H1 (cell line): ENCODE results near the gene BRD3OS. TPM values are rescaled to one million over a fixed set of nuclear protein-coding genes. Genes with fewer than 3 reads are reported as not detected.

Experiments
- CTCF ChIA-PET: fragments of 300-600 bp; sonication (Branson Sonifier 250); formaldehyde crosslinking; loops from one replicate; lab custom pipeline; 2021; ENCODE audit not compliant: partially characterized antibody; lab: Charles Lee
- POLR2A ChIA-PET: fragments of 300-600 bp; sonication (Branson Sonifier 250); formaldehyde crosslinking; loops from one replicate; lab custom pipeline; 2021; ENCODE audit warnings: inconsistent platforms; ENCODE audit not compliant: partially characterized antibody; lab: Charles Lee
- DNase-seq, 2 experiments: peaks; one replicate each; pipeline versions ENCODE4 v3.0.0 to v3.0.0-alpha.2; 2010 to 2022; ENCODE audit warnings: low spot score in 2 of 2, low read depth in 1 of 2, mixed read lengths in 1 of 2
- FAIRE-seq: peaks from 2 replicates; lab custom pipeline; 2011; peaks lifted over from hg19 to GRCh38; lab: Jason Lieb, UNC
- H2AFZ ChIP-seq: 2 replicates; pipeline ENCODE4 v1.8.1; 2012; ENCODE audit warnings: low read length, inconsistent platforms
- H2AK5ac ChIP-seq: 2 replicates; pipeline ENCODE4 v1.6.1; 2013; ENCODE audit warnings: low read depth, low read length
- H2BK120ac ChIP-seq: replicated peaks from 2 replicates; pipeline ENCODE3; 2013; ENCODE audit warnings: low read depth, low read length, inconsistent platforms
- H2BK12ac ChIP-seq: 2 replicates; pipeline ENCODE4 v1.6.1; 2013; ENCODE audit warnings: low read depth, low read length
- H2BK15ac ChIP-seq: 2 replicates; pipeline ENCODE4 v1.6.1; 2013; ENCODE audit warnings: low read length
- H2BK20ac ChIP-seq: 2 replicates; pipeline ENCODE4 v1.6.1; 2013; ENCODE audit warnings: low read length
- H2BK5ac ChIP-seq: 2 replicates; pipeline ENCODE4 v1.6.1; 2013; ENCODE audit warnings: low read depth, low read length
- H3K14ac ChIP-seq: 2 replicates; pipeline ENCODE4 v1.6.1; 2013; ENCODE audit warnings: inconsistent platforms; ENCODE audit not compliant: insufficient read length
- H3K18ac ChIP-seq: 2 replicates; pipeline ENCODE4 v1.6.1; 2013; ENCODE audit warnings: low read length; ENCODE audit errors: extremely low read depth
- H3K23ac ChIP-seq: 2 replicates; pipeline ENCODE4 v1.6.1; 2013; ENCODE audit warnings: inconsistent platforms; ENCODE audit not compliant: insufficient read length
- H3K23me2 ChIP-seq: 2 replicates; pipeline ENCODE4 v1.6.1; 2013; ENCODE audit warnings: low read depth, low read length
- H3K27ac ChIP-seq: 2 replicates; pipeline ENCODE4 v1.6.1; 2011; ENCODE audit warnings: low read depth, low read length, inconsistent platforms
- H3K27me3 ChIP-seq, 4 experiments: replicated peaks in 1 of 4; 1 replicate in 1 of 4; 2 replicates in 3 of 4; pipeline versions ENCODE4 v1.6.1 to v1.8.1; 2011 to 2013; ENCODE audit warnings: low read length in 3 of 4, mild to moderate bottlenecking in 3 of 4, inconsistent platforms in 2 of 4, mixed read lengths in 2 of 4, moderate library complexity in 1 of 4; ENCODE audit not compliant: control insufficient read depth in 3 of 4, insufficient read depth in 3 of 4; ENCODE audit errors: extremely low read depth in 1 of 4
- H3K36me3 ChIP-seq, 4 experiments: 2 replicates each; pipeline versions ENCODE4 v1.6.1 to v1.8.1; 2011 to 2013; ENCODE audit warnings: mild to moderate bottlenecking in 4 of 4, low read length in 3 of 4, moderate library complexity in 2 of 4, control low read depth in 1 of 4, inconsistent platforms in 1 of 4; ENCODE audit not compliant: insufficient read depth in 4 of 4, control insufficient read depth in 2 of 4
- H3K4ac ChIP-seq: replicated peaks from 2 replicates; pipeline ENCODE3; 2013; ENCODE audit warnings: low read length, low read depth, mixed read lengths, inconsistent platforms; ENCODE audit not compliant: insufficient read length
- H3K4me1 ChIP-seq, 4 experiments: replicated peaks in 1 of 4; 1 replicate in 1 of 4; 2 replicates in 3 of 4; pipeline versions ENCODE4 v1.6.1 to v1.8.1; 2011 to 2013; ENCODE audit warnings: low read length in 3 of 4, inconsistent platforms in 2 of 4, mixed read lengths in 1 of 4; ENCODE audit not compliant: insufficient read depth in 4 of 4, control insufficient read depth in 3 of 4
- H3K4me2 ChIP-seq, 2 experiments: 2 replicates each; pipeline versions ENCODE4 v1.6.1 to v1.8.1; 2011 to 2013; ENCODE audit warnings: low read depth in 2 of 2, low read length in 2 of 2, control low read depth in 1 of 2, inconsistent platforms in 1 of 2, mild to moderate bottlenecking in 1 of 2; ENCODE audit not compliant: insufficient read depth in 1 of 2
- H3K4me3 ChIP-seq, 4 experiments: fragments of 200-600, 300-600 bp in 1 of 4; sonication (generic), shearing (Covaris generic), sonication (Bioruptor Twin) in 1 of 4; 2 replicates each; pipeline versions ENCODE4 v1.5.1 to v1.8.1; 2011 to 2016; ENCODE audit warnings: low read length in 4 of 4, low read depth in 3 of 4, control low read depth in 2 of 4, inconsistent platforms in 2 of 4, mild to moderate bottlenecking in 2 of 4, mixed read lengths in 1 of 4, moderate library complexity in 1 of 4; ENCODE audit not compliant: insufficient read depth in 2 of 4; ENCODE audit errors: extremely low read depth in 1 of 4
- H3K56ac ChIP-seq: replicated peaks from 2 replicates; pipeline ENCODE3; 2013; ENCODE audit warnings: low read depth, mild to moderate bottlenecking, mixed read lengths, low read length, inconsistent platforms; ENCODE audit not compliant: insufficient read length
- H3K79me1 ChIP-seq: 2 replicates; pipeline ENCODE4 v1.6.1; 2013; ENCODE audit warnings: low read depth, low read length, control low read depth
- H3K79me2 ChIP-seq, 2 experiments: 2 replicates each; pipeline versions ENCODE4 v1.6.1 to v1.8.1; 2012 to 2013; ENCODE audit warnings: low read length in 2 of 2, mild to moderate bottlenecking in 2 of 2, inconsistent platforms in 1 of 2; ENCODE audit not compliant: insufficient read depth in 2 of 2, control insufficient read depth in 1 of 2
- H3K9ac ChIP-seq, 4 experiments: replicated peaks in 1 of 4; 1 replicate in 1 of 4; 2 replicates in 3 of 4; pipeline versions ENCODE4 v1.6.1 to v1.8.1; 2011 to 2013; ENCODE audit warnings: low read depth in 3 of 4, low read length in 3 of 4, control low read depth in 2 of 4, mild to moderate bottlenecking in 2 of 4, moderate library complexity in 2 of 4, inconsistent platforms in 1 of 4; ENCODE audit errors: extremely low read depth in 1 of 4
- H3K9me3 ChIP-seq, 2 experiments: 2 replicates each; pipeline versions ENCODE4 v1.6.1 to v1.8.1; 2012 to 2013; ENCODE audit warnings: mild to moderate bottlenecking in 2 of 2, moderate library complexity in 2 of 2, control low read depth in 1 of 2, inconsistent platforms in 1 of 2, low read depth in 1 of 2, low read length in 1 of 2, mixed read lengths in 1 of 2; ENCODE audit not compliant: insufficient read depth in 2 of 2
- H4K20me1 ChIP-seq, 2 experiments: replicated peaks in 1 of 2; 2 replicates each; pipeline versions ENCODE3 to v1.8.1; 2011 to 2013; ENCODE audit warnings: inconsistent platforms in 2 of 2, low read length in 2 of 2, mild to moderate bottlenecking in 1 of 2; ENCODE audit not compliant: insufficient read depth in 2 of 2, control insufficient read depth in 1 of 2
- H4K5ac ChIP-seq: 2 replicates; pipeline ENCODE4 v1.6.1; 2013; ENCODE audit warnings: low read length, low read depth, mixed read lengths, inconsistent platforms; ENCODE audit not compliant: insufficient read length
- H4K8ac ChIP-seq: 2 replicates; pipeline ENCODE4 v1.8.0; 2013; ENCODE audit warnings: mild to moderate bottlenecking, moderate library complexity, low read length, inconsistent platforms; ENCODE audit not compliant: insufficient read depth; ENCODE audit errors: extremely low read depth
- H4K91ac ChIP-seq: replicated peaks from 2 replicates; pipeline ENCODE3; 2013; ENCODE audit warnings: low read length, mixed read lengths, inconsistent platforms; ENCODE audit not compliant: insufficient read length
- CBX8 ChIP-seq: fragments of 300-800, 300-1000 bp; sonication (generic); IDR thresholded peaks from 2 replicates; pipeline ENCODE4 v1.7.1; 2016; ENCODE audit warnings: low read depth, low read length, borderline replicate concordance
- CEBPB ChIP-seq: IDR thresholded peaks from 2 replicates; pipeline ENCODE4 v1.6.1; 2012; ENCODE audit warnings: low read depth, low read length
- CREB1 ChIP-seq: IDR thresholded peaks from 2 replicates; pipeline ENCODE4 v1.6.1; 2012; ENCODE audit warnings: inconsistent platforms
- POU5F1 ChIP-seq: IDR thresholded peaks from 2 replicates; pipeline ENCODE4 v1.6.1; 2011; ENCODE audit warnings: low read depth, mild to moderate bottlenecking, low read length, moderate library complexity
- SIX5 ChIP-seq: IDR thresholded peaks from 2 replicates; pipeline ENCODE4 v1.6.1; 2011; ENCODE audit warnings: mild to moderate bottlenecking, low read depth, low read length
- TAF1 ChIP-seq: IDR thresholded peaks from 2 replicates; pipeline ENCODE4 v1.6.1; 2011; ENCODE audit warnings: mild to moderate bottlenecking, low read depth, low read length
- WGBS, 2 experiments: shearing (Covaris generic) in 1 of 2; methylation state at CpG; one replicate each; pipeline versions ENCODE4 v1.1.6 to v1.1.7; 2013 to 2015; ENCODE audit warnings: low lambda C conversion rate in 2 of 2, mixed read lengths in 2 of 2, inconsistent platforms in 1 of 2, low coverage in 1 of 2, missing lambda C conversion rate in 1 of 2; ENCODE audit not compliant: insufficient replicate concordance in 2 of 2, insufficient coverage in 1 of 2, insufficient read length in 1 of 2; ENCODE audit errors: extremely low coverage in 1 of 2, missing lambda C conversion rate in 1 of 2; 5-methylcytosine and 5-hydroxymethylcytosine counted together
- polyA plus RNA-seq, 7 experiments: library from polyadenylated mRNA; depleted of rRNA in 3 of 7; stranded (reverse) in 5 of 7; unstranded in 2 of 7; fragments of >200 nt in 5 of 7; fragments of 200-250 nt in 2 of 7; gene quantifications; 1 replicate in 5 of 7; 2 replicates in 1 of 7; 4 replicates in 1 of 7; pipeline versions ENCODE4 v1.2.1 to v1.2.3, GENCODE V29; 2011 to 2013; ENCODE audit warnings: missing spikeins in 2 of 7, mixed read lengths in 2 of 7
- total RNA-seq: library from RNA; stranded (reverse); fragmentation: NEBNext Ultra II Directional; extraction: Animal tissue kit (Norgen Biotek cat#: 25700); gene quantifications from 2 replicates; pipeline ENCODE4 v1.2.1, GENCODE V29; 2021

BRD3OS gene
- total and polyA plus RNA-seq, 2 of the 8 experiments (the other 6 are each of a cell fraction or from before 2014, with no cell fraction given), result 12.7 to 20.2 TPM

DNA sequence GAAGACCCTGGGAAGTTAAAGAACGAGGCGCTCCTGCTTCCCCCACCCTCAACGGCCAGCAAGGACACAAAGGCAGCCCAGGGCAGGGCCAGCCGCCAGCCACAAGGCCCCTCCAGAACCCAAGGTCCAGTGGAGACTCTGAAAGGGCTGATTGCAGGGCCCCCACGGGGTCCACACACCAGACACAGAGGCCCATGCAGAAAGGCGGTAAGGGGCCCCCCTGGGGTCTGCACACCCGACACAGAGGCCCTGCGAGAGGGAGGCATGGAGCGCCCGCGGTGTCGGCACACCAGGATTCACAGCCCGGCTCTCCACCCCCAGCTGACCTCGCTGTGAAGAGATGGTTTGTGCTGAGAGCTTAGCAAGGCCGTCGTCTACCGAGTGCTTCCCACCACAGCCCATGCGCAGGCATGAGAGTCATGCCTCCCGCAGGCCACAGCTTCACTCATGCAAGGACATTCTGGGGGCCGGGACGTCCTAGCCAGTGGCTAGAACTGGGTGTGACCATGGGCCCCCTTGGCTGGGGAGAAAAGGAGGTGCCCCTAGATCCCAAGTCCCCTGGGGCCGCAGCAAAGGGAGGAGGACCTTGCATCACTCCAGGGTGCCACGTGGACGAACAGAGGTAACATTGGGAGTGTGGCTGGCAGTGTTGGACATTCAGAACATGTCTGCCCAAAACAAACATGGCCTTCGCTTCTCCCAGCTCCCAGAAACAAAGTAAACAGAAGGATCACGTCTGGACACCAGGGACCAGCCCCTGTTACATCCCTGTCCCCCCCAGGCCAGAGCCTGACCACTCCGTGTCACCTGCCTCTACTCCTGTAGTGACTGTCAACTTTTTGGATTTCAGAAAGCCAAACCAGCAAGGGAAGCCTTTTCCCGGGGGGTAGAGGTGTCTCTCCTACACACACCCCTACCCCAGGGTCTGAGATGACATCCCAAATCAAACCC is 32.7 kb downstream of the BRD3OS start:
- POLR2A ChIA-PET, result interaction anchor here (0.7 to 2.0 kb wide), 5 partner anchors 9 to 32 kb away, joined by 3 to 5 read pairs (median 3); no protein-coding TSS in a partner anchor
- no peaks in the 10 kb centered on the region for H3K23me2 ChIP-seq
- no peak overlapping the region for H2BK120ac ChIP-seq
- CTCF ChIA-PET, result interaction anchor here (1.4 kb wide), 1 partner anchor 13 kb away, joined by 3 read pairs; no protein-coding TSS in a partner anchor
- H3K27me3 ChIP-seq, result no peaks in the 10 kb centered on the region
- H3K36me3 ChIP-seq, result peaks cover 0 to 5% (median 1%) of the 10 kb centered on the region in 4 experiments; a peak in 4 of 8 replicates
- peaks cover 63 to 66% of the 10 kb centered on the region in 2 experiments for H4K20me1 ChIP-seq
- H2BK15ac ChIP-seq, result no peak overlapping the region
- peaks cover 42% of the 10 kb centered on the region for H3K79me1 ChIP-seq
- H3K14ac ChIP-seq, result no peak overlapping the region
- H3K9ac ChIP-seq, result no peak overlapping the region
- no peak overlapping the region for H3K4me3 ChIP-seq
- H2AFZ ChIP-seq, result no peak overlapping the region
- DNase-seq (peak in 1 of 2 experiments; percentile 47), FAIRE-seq (no peak)
- H3K4me2 ChIP-seq, result no peak overlapping the region
- H3K23ac ChIP-seq, result no peak overlapping the region
- H3K4me1 ChIP-seq, result peaks cover 0 to 14% (median 5%) of the 10 kb centered on the region in 4 experiments; a peak in 5 of 7 replicates
- no peak overlapping the region for H3K56ac ChIP-seq
- peak overlapping the region; percentile 57; the same call in 1 of the 2 replicates for H4K8ac ChIP-seq
- 0 out of 2 replicates have a peak overlapping the region, but pooled peaks have one; percentile 61 for H2AK5ac ChIP-seq
- no peak overlapping the region for H3K27ac ChIP-seq
- H3K9me3 ChIP-seq, result no peaks in the 10 kb centered on the region
- no peak overlapping the region for H3K4ac ChIP-seq
- peaks cover 14 to 98% of the 10 kb centered on the region in 2 experiments; a peak in 3 of 4 replicates for H3K79me2 ChIP-seq
- no peak overlapping the region for H2BK20ac ChIP-seq
- no peak overlapping the region for H2BK12ac ChIP-seq
- H4K91ac ChIP-seq, result no peak overlapping the region
- no peak overlapping the region for H3K18ac ChIP-seq
- H4K5ac ChIP-seq, result no peak overlapping the region
- H2BK5ac ChIP-seq, result peak overlapping the region; percentile 60; the same call in 1 of the 2 replicates
- 93% methylated on average over 27 of the region's 28 CpGs; no CpG with 5 or more reads in 1 of the 2 experiments for WGBS, 2 experiments
- TF ChIP-seq CEBPB (no peak), TAF1 (no peak), POU5F1 (no peak), CREB1 (no peak), CBX8 (no peak), SIX5 (no peak)
